NCI-H2227 (cell line): ENCODE measurements around the gene ASIC2.

Source experiments
- DNase-seq: peaks from one replicate; lab custom pipeline; 2025; ENCODE audit not compliant: unreplicated experiment; lab: John Stamatoyannopoulos, UW

Gene ASIC2

GRCh38 chr17:33079201-33079600 is 213.9 kb downstream of the ASIC2 start:
- no peak for DNase-seq

GRCh38 chr17:33076979-33077378 is 216.1 kb downstream of the ASIC2 start:
- DNase-seq, result no peak

GRCh38 chr17:33073416-33073815 is 219.7 kb downstream of the ASIC2 start:
- no peak for DNase-seq

- no peak for DNase-seq
These were observed 220.5 kb downstream of the ASIC2 start for GRCh38 chr17:33072421-33073161.

GRCh38 chr17:33071656-33072055 is 221.4 kb downstream of the ASIC2 start:
- DNase-seq, result no peak

GRCh38 chr17:33057564-33057963 is 235.5 kb downstream of the ASIC2 start:
- DNase-seq, result no peak

- no peak for DNase-seq
These were observed 236.5 kb downstream of the ASIC2 start for GRCh38 chr17:33056399-33057146.

- DNase-seq, result no peak
These were observed 237.3 kb downstream of the ASIC2 start for GRCh38 chr17:33055746-33056145.

GRCh38 chr17:33055171-33055611 is 237.9 kb downstream of the ASIC2 start:
- no peak for DNase-seq

GRCh38 chr17:33054412-33054811 is 238.7 kb downstream of the ASIC2 start:
- DNase-seq, result no peak

GRCh38 chr17:33053676-33054075 is 239.4 kb downstream of the ASIC2 start:
- DNase-seq, result no peak

GRCh38 chr17:33052856-33053255 is 240.2 kb downstream of the ASIC2 start:
- DNase-seq, result no peak

GRCh38 chr17:33050611-33051140 is 242.4 kb downstream of the ASIC2 start:
- no peak for DNase-seq

GRCh38 chr17:33049781-33050414 is 243.2 kb downstream of the ASIC2 start:
- DNase-seq, result peak; percentile 3

GRCh38 chr17:33046361-33047255 is 246.5 kb downstream of the ASIC2 start:
- DNase-seq, result no peak

- no peak for DNase-seq
These were observed 247.9 kb downstream of the ASIC2 start for GRCh38 chr17:33045216-33045615.

- DNase-seq, result no peak
These were observed 248.3 kb downstream of the ASIC2 start for GRCh38 chr17:33044771-33045170.

GRCh38 chr17:33040461-33040860 is 252.6 kb downstream of the ASIC2 start:
- no peak for DNase-seq

GRCh38 chr17:33039874-33040273 is 253.2 kb downstream of the ASIC2 start:
- DNase-seq, result no peak

- DNase-seq, result peak; percentile 38
These were observed 254.4 kb downstream of the ASIC2 start for GRCh38 chr17:33038740-33039139.

- no peak for DNase-seq
These were observed 259.9 kb downstream of the ASIC2 start for GRCh38 chr17:33033176-33033575.
